Cardiac muscle cell (in vitro differentiated cells and primary cell): Measurements from ENCODE around the gene DAB2IP. TPM values are rescaled to one million over a fixed set of nuclear protein-coding genes. Genes with fewer than 3 reads are reported as not detected.

Source experiments
- DNase-seq, 2 donors: peaks; one replicate each; pipeline versions ENCODE4 v3.0.0 to v3.0.0-alpha.2; 2010 to 2017; ENCODE audit warnings: low read depth in 1 of 2, low spot score in 1 of 2
- H3K27ac ChIP-seq: fragments of 200-600 bp; sonication (generic); 2 replicates; pipeline ENCODE4 v1.5.1; 2016
- H3K27me3 ChIP-seq: fragments of 200-600 bp; sonication (generic); 2 replicates; pipeline ENCODE4 v1.6.0; 2016; ENCODE audit warnings: control low read depth
- H3K36me3 ChIP-seq: fragments of 200-600 bp; sonication (generic); 2 replicates; pipeline ENCODE4 v1.5.1; 2016; ENCODE audit warnings: control low read depth
- H3K4me1 ChIP-seq: fragments of 200-600 bp; sonication (generic); 2 replicates; pipeline ENCODE4 v1.8.1; 2017; ENCODE audit warnings: low read depth, mild to moderate bottlenecking, mixed run types
- H3K4me3 ChIP-seq: fragments of 200-600 bp; sonication (generic); 2 replicates; pipeline ENCODE4 v1.5.1; 2016; ENCODE audit warnings: mild to moderate bottlenecking
- H3K9me3 ChIP-seq: fragments of 200-600 bp; sonication (generic); 2 replicates; pipeline ENCODE4 v1.5.1; 2017; ENCODE audit warnings: low read depth, mild to moderate bottlenecking, control low read depth
- polyA plus RNA-seq: library from polyadenylated mRNA; unstranded; fragments of >200 nt; fragmentation: Nextera tagmentation; extraction: Ambion mirVana; gene quantifications from 2 replicates; pipeline ENCODE4 v1.2.1, GENCODE V29; 2016
- total RNA-seq: library from RNA; depleted of rRNA; stranded (reverse); fragments of >200 nt; gene quantifications from 2 replicates; pipeline ENCODE4 v1.2.3, GENCODE V29; 2016
- TF ChIP-seq, protein P1 (sequence below): IDR thresholded peaks from 2 replicates; pipeline ENCODE4 v1.5.1; 2012; ENCODE audit warnings: low read depth, mild to moderate bottlenecking, low read length

Gene DAB2IP
- total and polyA plus RNA-seq, 2 experiments from 2014 or later = 25.7 to 105 TPM

DNA sequence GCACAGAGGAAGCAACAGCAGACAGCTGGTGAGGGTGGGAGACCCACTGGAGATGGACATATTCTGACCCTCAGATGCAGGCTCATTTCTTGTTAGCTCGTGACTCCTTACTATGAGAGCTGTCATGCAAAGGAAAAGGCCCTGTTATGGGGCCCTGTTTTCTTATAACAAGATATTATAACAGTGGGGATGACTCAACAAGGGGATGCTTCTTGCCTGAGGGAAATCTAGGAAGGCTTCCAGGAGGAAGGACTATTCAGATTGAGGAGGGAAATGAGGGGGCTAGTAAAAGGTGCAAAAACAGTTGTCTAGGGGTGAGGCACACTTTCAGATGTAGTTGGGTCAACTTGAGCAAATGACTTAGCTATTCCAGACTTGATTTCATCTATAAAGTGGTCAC, 83.0 kb downstream of the DAB2IP start:
- H3K36me3 ChIP-seq = no peaks in the 10 kb centered on the region
- TF ChIP-seq, protein P1, sequence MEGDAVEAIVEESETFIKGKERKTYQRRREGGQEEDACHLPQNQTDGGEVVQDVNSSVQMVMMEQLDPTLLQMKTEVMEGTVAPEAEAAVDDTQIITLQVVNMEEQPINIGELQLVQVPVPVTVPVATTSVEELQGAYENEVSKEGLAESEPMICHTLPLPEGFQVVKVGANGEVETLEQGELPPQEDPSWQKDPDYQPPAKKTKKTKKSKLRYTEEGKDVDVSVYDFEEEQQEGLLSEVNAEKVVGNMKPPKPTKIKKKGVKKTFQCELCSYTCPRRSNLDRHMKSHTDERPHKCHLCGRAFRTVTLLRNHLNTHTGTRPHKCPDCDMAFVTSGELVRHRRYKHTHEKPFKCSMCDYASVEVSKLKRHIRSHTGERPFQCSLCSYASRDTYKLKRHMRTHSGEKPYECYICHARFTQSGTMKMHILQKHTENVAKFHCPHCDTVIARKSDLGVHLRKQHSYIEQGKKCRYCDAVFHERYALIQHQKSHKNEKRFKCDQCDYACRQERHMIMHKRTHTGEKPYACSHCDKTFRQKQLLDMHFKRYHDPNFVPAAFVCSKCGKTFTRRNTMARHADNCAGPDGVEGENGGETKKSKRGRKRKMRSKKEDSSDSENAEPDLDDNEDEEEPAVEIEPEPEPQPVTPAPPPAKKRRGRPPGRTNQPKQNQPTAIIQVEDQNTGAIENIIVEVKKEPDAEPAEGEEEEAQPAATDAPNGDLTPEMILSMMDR = no peak
- no peaks in the 10 kb centered on the region for H3K9me3 ChIP-seq
- H3K4me3 ChIP-seq = no peak overlapping the region
- DNase-seq = no peak
- peaks cover 20% of the 10 kb centered on the region for H3K4me1 ChIP-seq
- no peaks in the 10 kb centered on the region for H3K27me3 ChIP-seq
- H3K27ac ChIP-seq = no peak overlapping the region

DNA sequence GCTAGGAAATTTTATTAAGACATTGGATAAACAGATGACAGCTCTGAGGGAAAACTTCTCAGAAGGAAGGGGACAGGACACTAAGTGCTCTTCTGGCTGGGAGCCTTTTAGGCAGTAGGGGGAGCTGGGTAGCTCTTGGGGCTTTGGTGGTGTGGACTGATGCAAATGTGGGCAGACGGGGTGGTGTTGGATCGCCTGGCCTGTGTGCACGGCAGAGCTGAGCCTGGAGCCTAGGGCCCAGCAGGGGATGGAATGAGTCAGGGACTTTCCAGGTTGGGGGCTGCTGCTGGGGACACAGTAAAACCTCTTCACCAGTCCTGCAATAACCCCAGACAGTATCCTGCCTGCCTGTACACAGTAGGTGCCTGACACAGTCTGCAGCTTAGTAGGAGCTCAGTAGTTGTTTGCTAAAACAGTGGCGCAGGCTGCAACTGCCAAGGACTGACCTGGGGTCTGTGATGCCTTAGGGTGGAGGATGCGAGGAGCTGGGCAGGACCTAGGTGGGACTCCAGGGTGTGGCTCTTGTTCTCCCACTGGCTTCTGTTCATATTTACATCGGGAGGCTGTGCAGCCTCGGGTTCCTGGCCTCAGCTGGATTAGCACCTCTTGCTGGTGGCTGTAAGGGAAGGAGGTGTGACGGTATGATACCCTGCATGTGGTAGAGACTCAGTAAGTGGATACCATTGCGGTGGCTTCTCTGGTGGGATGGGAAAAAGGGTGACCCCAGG, 83.8 kb downstream of the DAB2IP start:
- TF ChIP-seq, protein P1 = peak; percentile 68
- DNase-seq = peak; percentile 49 to 65
- Histone ChIP-seq H3K27ac (no peak overlapping the region), H3K27me3 (no peaks in the 10 kb centered on the region), H3K36me3 (no peaks in the 10 kb centered on the region), H3K4me1 (peaks cover 21% of the 10 kb centered on the region), H3K9me3 (no peaks in the 10 kb centered on the region), H3K4me3 (no peak overlapping the region)

DNA sequence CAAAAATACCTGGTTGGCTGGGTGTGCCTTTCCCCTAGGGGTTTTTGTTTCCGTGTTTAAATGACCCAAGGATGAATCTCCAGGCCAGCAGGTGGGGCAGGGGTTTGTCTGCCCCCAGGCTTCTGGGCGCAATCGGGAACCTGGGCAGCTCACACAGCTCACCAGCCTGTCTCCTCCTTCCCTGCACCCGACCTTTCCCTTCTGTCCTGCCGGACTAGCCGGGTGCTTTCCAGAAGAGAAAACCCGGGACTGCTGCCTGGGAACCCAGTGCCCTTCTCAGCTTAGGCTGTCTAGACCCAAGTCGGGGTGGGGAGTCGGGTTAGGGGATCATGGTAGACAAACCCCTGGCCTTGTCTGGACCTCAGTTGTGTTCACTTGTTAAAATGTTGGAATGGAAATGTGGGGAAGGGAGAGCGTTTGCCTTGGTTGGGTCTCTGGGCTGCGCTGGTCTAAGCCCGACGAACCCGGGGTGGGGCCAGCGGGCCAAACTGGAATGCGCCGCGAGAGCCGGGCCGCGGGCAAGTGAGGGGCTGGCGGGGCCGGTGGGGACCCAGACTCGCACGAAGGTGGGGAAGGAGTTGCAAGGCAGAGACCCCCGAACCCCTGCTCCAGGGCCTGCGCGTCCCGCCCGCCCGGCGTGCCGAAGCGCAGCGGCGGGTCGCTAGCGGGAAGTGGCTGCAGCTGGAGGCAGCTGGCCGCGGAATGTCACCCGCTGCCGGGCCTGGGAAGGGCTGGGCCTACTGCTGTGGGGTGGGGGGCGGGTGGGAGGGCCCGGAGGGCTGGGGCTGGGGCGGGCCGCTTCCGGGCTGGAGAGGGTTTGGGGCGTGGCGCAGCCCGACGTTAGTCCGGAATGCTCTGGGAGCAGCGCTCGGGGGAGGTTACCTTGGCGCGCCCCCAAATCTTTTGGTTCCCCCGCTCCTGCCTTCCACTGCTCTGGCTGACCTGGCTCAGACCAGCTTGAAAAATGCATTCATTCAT, 84.6 kb downstream of the DAB2IP start:
- H3K27ac ChIP-seq = no peak overlapping the region
- TF ChIP-seq, protein P1 = no peak

DNA sequence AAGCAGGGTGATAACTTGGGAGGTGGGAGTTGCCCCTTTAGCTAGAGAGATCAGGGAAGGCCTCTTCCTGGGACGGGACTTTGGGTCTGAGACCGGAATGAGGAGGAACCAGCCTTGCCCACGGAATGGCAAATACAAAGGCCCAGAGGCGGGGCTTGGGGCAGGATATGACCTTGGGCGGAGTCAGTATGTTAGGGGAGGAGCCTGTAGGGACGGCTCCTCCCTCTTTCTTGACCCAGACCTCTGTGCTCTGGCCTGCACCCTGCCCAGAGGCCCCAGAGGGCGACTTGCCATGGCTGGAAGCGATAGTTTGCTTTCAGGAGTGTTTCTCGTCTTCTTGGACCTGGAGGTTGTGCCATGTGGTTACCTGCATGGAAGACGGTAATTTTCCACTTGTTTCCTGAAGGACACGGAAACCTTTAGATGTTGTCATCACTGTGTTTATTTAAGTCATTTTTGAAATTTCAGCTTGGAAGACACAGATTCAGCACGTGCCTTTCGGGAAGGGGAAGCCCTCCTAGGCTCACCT, 85.6 kb downstream of the DAB2IP start:
- Histone ChIP-seq H3K4me3 (peak overlapping the region; percentile 27), H3K27ac (no peak overlapping the region), H3K4me1 (peaks cover 33% of the 10 kb centered on the region), H3K27me3 (no peaks in the 10 kb centered on the region), H3K9me3 (no peaks in the 10 kb centered on the region), H3K36me3 (no peaks in the 10 kb centered on the region)
- TF ChIP-seq, protein P1 = no peak
- no peak for DNase-seq

More for the DNA sequence above, 84.6 kb downstream of the DAB2IP start:
- Histone ChIP-seq H3K4me3 (peak overlapping the region; percentile 27), H3K36me3 (no peaks in the 10 kb centered on the region), H3K27me3 (no peaks in the 10 kb centered on the region), H3K9me3 (no peaks in the 10 kb centered on the region), H3K4me1 (peaks cover 27% of the 10 kb centered on the region)
- DNase-seq = peak; percentile 62 to 76

DNA sequence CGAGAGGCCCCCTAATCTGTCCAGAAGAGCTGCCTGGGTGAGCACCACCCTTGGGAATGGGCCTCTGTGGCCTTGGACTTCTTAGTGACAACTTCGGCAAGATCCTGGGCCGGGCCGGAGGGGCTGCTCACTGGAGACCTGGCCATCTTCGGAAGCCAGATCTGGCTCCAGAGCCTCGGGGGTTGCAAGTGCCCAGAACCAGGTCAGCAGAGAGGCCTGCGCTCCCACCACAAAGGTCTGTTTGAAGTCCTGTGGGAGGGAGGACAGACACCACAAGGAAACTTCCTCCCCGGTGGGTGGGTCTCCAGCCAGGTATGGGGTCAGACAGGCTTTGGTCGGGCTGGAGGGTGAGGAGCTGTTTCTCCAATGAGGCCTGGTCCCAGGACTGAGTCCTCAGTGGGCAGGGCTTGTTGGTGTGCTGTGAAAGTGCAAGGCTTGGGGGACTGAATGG, 86.1 kb downstream of the DAB2IP start:
- TF ChIP-seq, protein P1 = no peak
- Histone ChIP-seq H3K27me3 (no peaks in the 10 kb centered on the region), H3K27ac (no peak overlapping the region), H3K4me3 (no peak overlapping the region), H3K36me3 (no peaks in the 10 kb centered on the region), H3K9me3 (no peaks in the 10 kb centered on the region), H3K4me1 (peaks cover 33% of the 10 kb centered on the region)
- DNase-seq = no peak
